Spleen (tissue), 11 donors: ENCODE data around the gene BANP. TPM values are rescaled to one million over a fixed set of nuclear protein-coding genes. Genes with fewer than 3 reads are reported as not detected.
"Not testable (repeated sequence)": the region's sequence is repeated elsewhere in the genome, so short reads cannot be mapped to it uniquely, and the experiment has no call there.

ENCODE experiments used
- DNase-seq: peaks from one replicate; pipeline ENCODE4 v3.0.0-alpha.2; 2020
- H3K27ac ChIP-seq, 8 donors: fragments of 200-600 bp; sonication (generic) in 7 of 8; 1 replicate in 4 of 8; 2 replicates in 4 of 8; pipeline versions ENCODE4 v1.5.0 to v1.8.0; 2016 to 2021; ENCODE audit warnings: inconsistent platforms in 4 of 8, mild to moderate bottlenecking in 4 of 8, moderate library complexity in 1 of 8
- H3K27me3 ChIP-seq, 7 donors: fragments of 200-600 bp; sonication (generic) in 6 of 7; replicated peaks in 1 of 7; 1 replicate in 4 of 7; 2 replicates in 3 of 7; pipeline versions ENCODE4 v1.5.0 to v1.8.0; 2016 to 2021; ENCODE audit warnings: inconsistent platforms in 3 of 7, mild to moderate bottlenecking in 1 of 7
- H3K36me3 ChIP-seq, 6 donors: fragments of 200-600 bp; sonication (generic) in 5 of 6; 1 replicate in 4 of 6; 2 replicates in 2 of 6; pipeline versions ENCODE4 v1.5.0 to v1.8.0; 2016 to 2021; ENCODE audit warnings: inconsistent platforms in 2 of 6
- H3K4me1 ChIP-seq, 6 donors: fragments of 200-600 bp; sonication (generic) in 5 of 6; 1 replicate in 3 of 6; 2 replicates in 3 of 6; pipeline versions ENCODE4 v1.5.0 to v1.8.0; 2016 to 2021; ENCODE audit warnings: inconsistent platforms in 3 of 6
- H3K4me3 ChIP-seq, 8 donors: fragments of 200-600 bp; sonication (generic) in 7 of 8; 1 replicate in 4 of 8; 2 replicates in 4 of 8; pipeline versions ENCODE4 v1.5.0 to v1.8.0; 2016 to 2021; ENCODE audit warnings: inconsistent platforms in 4 of 8, mild to moderate bottlenecking in 4 of 8, moderate library complexity in 2 of 8
- H3K9me3 ChIP-seq, 8 donors: fragments of 200-600 bp; sonication (generic) in 7 of 8; 1 replicate in 4 of 8; 2 replicates in 4 of 8; pipeline versions ENCODE4 v1.5.0 to v1.8.0; 2016 to 2021; ENCODE audit warnings: inconsistent platforms in 4 of 8
- CTCF ChIP-seq, 11 experiments: fragments of 200-600 bp in 7 of 11; fragments of 450-650 bp in 4 of 11; sonication (generic) in 4 of 11; IDR thresholded peaks in 8 of 11; conservative IDR thresholded peaks in 3 of 11; 1 replicate in 7 of 11; 2 replicates in 4 of 11; pipeline versions ENCODE4 v1.4.0 to v1.8.0; 2016 to 2021; ENCODE audit warnings: antibody characterized with exemption in 11 of 11, inconsistent platforms in 4 of 11, mild to moderate bottlenecking in 1 of 11
- POLR2A ChIP-seq, 3 donors: fragments of 450-650 bp; IDR thresholded peaks; one replicate each; pipeline ENCODE4 v1.5.1; 2017; ENCODE audit warnings: antibody characterized with exemption in 3 of 3, mild to moderate bottlenecking in 1 of 3
- POLR2AphosphoS5 ChIP-seq, 3 donors: sonication (generic); formaldehyde crosslinking; IDR thresholded peaks; one replicate each; pipeline ENCODE4 v1.5.1; 2017; ENCODE audit warnings: antibody characterized with exemption in 3 of 3
- WGBS, 5 donors: extraction: QIAGEN DNeasy Blood & Tissue Kit in 3 of 5; methylation state at CpG; one replicate each; pipeline versions ENCODE4 v1.1.5 to v1.1.7; 2013 to 2018; 5-methylcytosine and 5-hydroxymethylcytosine counted together
- intact Hi-C: fragments of 100-400 bp; cut with DNase I; formaldehyde crosslinking; loops from one replicate; pipeline ENCODE4 v1.15.0; 2023; ENCODE audit warnings: low total_unique reads
- polyA plus RNA-seq, 3 donors: library from polyadenylated mRNA; stranded (reverse); fragments of 200-250 nt; gene quantifications; one replicate each; pipeline ENCODE4 v1.2.1, GENCODE V29; 2013
- total RNA-seq, 7 donors: library from RNA; depleted of rRNA in 3 of 7; stranded (reverse); fragments of >200 nt in 3 of 7; fragmentation: NEBNext Ultra II Directional in 4 of 7; extraction: Animal tissue kit (Norgen Biotek cat#: 25700) in 4 of 7; gene quantifications; one replicate each; pipeline versions ENCODE4 v1.1.0 to v1.2.1, GENCODE V29; 2016 to 2021
- donor health status: healthy with polysubstance abuse.
- donor health status: DM: no; HTN: no; CAD: no; lungs with moderate emphysema.
- donor health status: DM: no; HTN: no; CAD: no.
- donor health status: Bipolar disorder and iron deficiency.
- donor health status: healthy.
- donor health status: DM: no; HTN: no; CAD: no.
- donor health status: DM: yes; HTN: yes; CAD: no.

Gene BANP
- total and polyA plus RNA-seq, 10 donors, result 15.9 to 57.1 (median 42.7) TPM

- TF ChIP-seq POLR2AphosphoS5 (IDR thresholded peaks at IDR 0.05), result no peak
- TF ChIP-seq CTCF (IDR thresholded peaks at IDR 0.05 in 8 of 11, conservative IDR thresholded peaks at IDR 0.05 in 3 of 11), result no peak
- no peak for TF ChIP-seq POLR2A (IDR thresholded peaks at IDR 0.05)
- no peak for DNase-seq
- no peaks in the 10 kb centered on the region for H3K27me3 ChIP-seq
- peaks cover 0 to 4% (median 0%) of the 10 kb centered on the region in 6 donors for H3K4me1 ChIP-seq
- 95 to 98% (median 97%) methylated on average over 17 of the region's 17 CpGs for WGBS, 5 donors
- H3K27ac ChIP-seq, result no peak overlapping the region
- intact Hi-C loops, result no loop called here
- H3K36me3 ChIP-seq, result peaks cover 0 to 75% (median 7%) of the 10 kb centered on the region in 6 donors
- no peak overlapping the region for H3K4me3 ChIP-seq
- H3K9me3 ChIP-seq, result no peaks in the 10 kb centered on the region
These were observed 42.7 kb downstream of the BANP start for GRCh38 chr16:87993901-87994300.

GRCh38 chr16:87995644-87996043 is 44.4 kb downstream of the BANP start:
- intact Hi-C loops, result no loop called here
- no peak for DNase-seq
- Histone ChIP-seq H3K4me1 (peaks cover 0 to 4% (median 0%) of the 10 kb centered on the region in 6 donors), H3K27me3 (no peaks in the 10 kb centered on the region), H3K9me3 (no peaks in the 10 kb centered on the region), H3K36me3 (peaks cover 0 to 69% (median 4%) of the 10 kb centered on the region in 6 donors), H3K4me3 (no peak overlapping the region), H3K27ac (no peak overlapping the region)
- WGBS, 5 donors, result 93 to 94% (median 93%) methylated on average over 14 to 17 of the region's 17 CpGs
- TF ChIP-seq POLR2AphosphoS5 (IDR thresholded peaks at IDR 0.05) (no peak), CTCF (IDR thresholded peaks at IDR 0.05 in 8 of 11, conservative IDR thresholded peaks at IDR 0.05 in 3 of 11) (no peak), POLR2A (IDR thresholded peaks at IDR 0.05) (no peak)

GRCh38 chr16:87996962-87997880 is 46.0 kb downstream of the BANP start:
- no peak for DNase-seq
- Histone ChIP-seq H3K36me3 (peaks cover 0 to 63% (median 2%) of the 10 kb centered on the region in 6 donors), H3K4me3 (no peak overlapping the region), H3K27me3 (no peaks in the 10 kb centered on the region), H3K9me3 (no peaks in the 10 kb centered on the region), H3K27ac (no peak overlapping the region), H3K4me1 (peaks cover 0 to 4% (median 0%) of the 10 kb centered on the region in 6 donors)
- TF ChIP-seq CTCF (IDR thresholded peaks at IDR 0.05 in 8 of 11, conservative IDR thresholded peaks at IDR 0.05 in 3 of 11), result no peak
- TF ChIP-seq POLR2A (IDR thresholded peaks at IDR 0.05), result no peak
- TF ChIP-seq POLR2AphosphoS5 (IDR thresholded peaks at IDR 0.05), result no peak
- intact Hi-C loops, result no loop called here
- WGBS, 5 donors, result 87 to 96% (median 89%) methylated on average over 8 of the region's 8 CpGs

- H3K9me3 ChIP-seq, intact Hi-C loops, H3K4me3 ChIP-seq, H3K27ac ChIP-seq, H3K4me1 ChIP-seq, DNase-seq, H3K27me3 ChIP-seq: not testable (repeated sequence)
- 89 to 96% (median 94%) methylated on average over 32 of the region's 32 CpGs for WGBS, 5 donors
- H3K36me3 ChIP-seq, result peaks cover 0 to 67% (median 2%) of the 10 kb centered on the region in 6 donors
These were observed 47.1 kb downstream of the BANP start for GRCh38 chr16:87998184-87998793.

GRCh38 chr16:87998992-87999391 is 47.8 kb downstream of the BANP start:
- 93 to 96% (median 95%) methylated on average over 28 to 29 of the region's 29 CpGs for WGBS, 5 donors
- H3K27me3 ChIP-seq, H3K4me3 ChIP-seq, H3K9me3 ChIP-seq, H3K4me1 ChIP-seq, H3K27ac ChIP-seq, intact Hi-C loops: not testable (repeated sequence)
- DNase-seq, result peak; percentile 58
- H3K36me3 ChIP-seq, result peaks cover 0 to 67% (median 5%) of the 10 kb centered on the region in 6 donors
